Measurements from ENCODE around the gene CCNL2. TPM values are rescaled to one million over a fixed set of nuclear protein-coding genes. Genes with fewer than 3 reads are reported as not detected.

Gene CCNL2
- total RNA-seq, 4 donors from 2014 or later, result 311 to 362 (median 339) TPM

DNA sequence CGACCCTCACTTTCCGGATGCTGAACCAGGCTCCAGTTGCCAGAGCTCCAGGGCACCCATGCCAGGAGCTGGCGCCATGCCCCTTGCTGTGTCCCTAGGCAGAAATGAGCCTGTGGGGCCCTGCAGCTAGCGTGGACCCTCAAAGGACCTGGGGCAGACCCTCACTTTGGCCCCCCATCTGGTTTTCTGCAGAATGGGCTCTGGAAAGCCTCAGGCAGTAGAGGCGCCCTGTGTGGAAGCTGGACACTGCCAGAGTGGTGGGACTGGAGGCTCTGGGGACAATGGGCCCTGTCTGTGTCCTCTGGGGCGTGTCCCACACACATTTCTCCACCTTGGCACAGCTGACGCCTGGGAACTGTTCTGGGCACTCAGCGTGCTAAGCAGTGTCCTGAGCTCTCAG, 17.8 kb downstream of the CCNL2 start:
- Histone ChIP-seq H3K4me3 (no peak overlapping the region), H3K4me1 (peaks cover 0 to under 1% (median 0%) of the 10 kb centered on the region in 4 donors), H3K27me3 (no peaks in the 10 kb centered on the region), H3K27ac (no peak overlapping the region), H3K36me3 (peaks cover under 1 to 44% (median 7%) of the 10 kb centered on the region in 3 donors), H3K9me3 (no peaks in the 10 kb centered on the region)
- TF ChIP-seq EP300 (IDR thresholded peaks at IDR 0.05) (no peak), POLR2A (IDR thresholded peaks at IDR 0.05) (no peak)
- TF ChIP-seq, protein P1, sequence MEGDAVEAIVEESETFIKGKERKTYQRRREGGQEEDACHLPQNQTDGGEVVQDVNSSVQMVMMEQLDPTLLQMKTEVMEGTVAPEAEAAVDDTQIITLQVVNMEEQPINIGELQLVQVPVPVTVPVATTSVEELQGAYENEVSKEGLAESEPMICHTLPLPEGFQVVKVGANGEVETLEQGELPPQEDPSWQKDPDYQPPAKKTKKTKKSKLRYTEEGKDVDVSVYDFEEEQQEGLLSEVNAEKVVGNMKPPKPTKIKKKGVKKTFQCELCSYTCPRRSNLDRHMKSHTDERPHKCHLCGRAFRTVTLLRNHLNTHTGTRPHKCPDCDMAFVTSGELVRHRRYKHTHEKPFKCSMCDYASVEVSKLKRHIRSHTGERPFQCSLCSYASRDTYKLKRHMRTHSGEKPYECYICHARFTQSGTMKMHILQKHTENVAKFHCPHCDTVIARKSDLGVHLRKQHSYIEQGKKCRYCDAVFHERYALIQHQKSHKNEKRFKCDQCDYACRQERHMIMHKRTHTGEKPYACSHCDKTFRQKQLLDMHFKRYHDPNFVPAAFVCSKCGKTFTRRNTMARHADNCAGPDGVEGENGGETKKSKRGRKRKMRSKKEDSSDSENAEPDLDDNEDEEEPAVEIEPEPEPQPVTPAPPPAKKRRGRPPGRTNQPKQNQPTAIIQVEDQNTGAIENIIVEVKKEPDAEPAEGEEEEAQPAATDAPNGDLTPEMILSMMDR (IDR thresholded peaks at IDR 0.05), result no peak
- DNase-seq (ENCODE audit: low spot score in 2 of 2), result no peak
- 56 to 76% methylated on average over 3 to 8 of the region's 8 CpGs for WGBS, 2 donors

DNA sequence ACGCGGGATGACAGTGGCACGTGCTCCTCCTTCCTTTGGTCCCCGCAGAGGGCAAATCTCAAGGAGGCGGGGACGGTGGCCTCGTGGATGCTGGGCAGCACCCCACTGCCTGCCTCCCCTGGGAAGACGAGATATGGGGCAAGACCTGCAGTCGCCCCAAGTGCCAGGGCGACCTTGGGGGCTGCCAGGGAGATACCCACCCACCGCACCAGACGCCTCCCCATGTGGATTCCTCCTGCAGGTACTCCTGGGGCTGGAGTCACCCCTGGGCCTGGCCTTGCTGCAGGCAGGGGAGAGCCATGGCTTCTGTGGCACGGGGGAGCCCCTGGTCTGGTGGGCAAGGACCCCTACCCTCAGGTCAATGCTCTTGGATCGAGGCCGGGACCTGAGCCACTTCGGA, 18.3 kb downstream of the CCNL2 start:
- H3K27me3 ChIP-seq, result no peaks in the 10 kb centered on the region
- 89 to 91% methylated on average over 9 to 16 of the region's 16 CpGs for WGBS, 2 donors
- peaks cover 0 to 5% (median 3%) of the 10 kb centered on the region in 4 donors for H3K4me1 ChIP-seq
- no peak overlapping the region for H3K4me3 ChIP-seq
- TF ChIP-seq POLR2A (IDR thresholded peaks at IDR 0.05) (no peak), EP300 (IDR thresholded peaks at IDR 0.05) (no peak)
- TF ChIP-seq, protein P1 (IDR thresholded peaks at IDR 0.05), result no peak
- H3K9me3 ChIP-seq, result no peaks in the 10 kb centered on the region
- no peak for DNase-seq (ENCODE audit: low spot score in 2 of 2)
- peaks cover 0 to 40% (median 3%) of the 10 kb centered on the region in 3 donors for H3K36me3 ChIP-seq
- H3K27ac ChIP-seq, result no peak overlapping the region

DNA sequence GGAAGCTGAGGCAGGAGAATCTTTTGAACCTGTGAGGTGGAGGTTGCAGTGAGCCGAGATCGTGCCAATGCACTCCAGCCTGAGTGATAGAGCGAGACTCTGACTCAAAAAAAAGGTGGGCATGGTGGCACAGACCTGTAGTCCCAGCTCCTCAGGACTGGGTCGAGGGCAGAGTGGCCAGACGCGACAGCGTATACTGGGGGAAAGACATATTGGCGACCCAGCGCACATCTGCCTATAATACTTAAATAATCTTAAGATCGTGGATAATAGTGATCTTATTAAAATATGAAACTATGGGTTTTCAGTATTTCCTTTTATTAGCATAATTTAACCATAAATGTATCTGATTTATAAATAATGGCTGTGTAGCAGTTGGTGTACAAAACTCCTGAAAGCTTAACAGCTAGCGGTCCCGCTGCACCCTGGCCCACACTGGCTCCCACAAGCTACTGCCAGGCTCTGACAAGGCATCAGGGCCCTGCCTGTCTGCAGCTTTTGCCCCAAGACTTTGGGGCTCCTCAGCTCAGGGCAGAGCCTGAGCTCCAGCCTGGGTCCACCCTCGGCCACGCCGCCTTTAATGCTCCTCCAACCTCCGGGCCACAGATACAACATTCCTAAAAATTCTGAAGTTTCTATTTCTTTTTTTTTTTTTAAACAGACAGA, 21.5 kb downstream of the CCNL2 start:
- no peak for DNase-seq (ENCODE audit: low spot score in 2 of 2)
- TF ChIP-seq POLR2A (IDR thresholded peaks at IDR 0.05) (no peak), EP300 (IDR thresholded peaks at IDR 0.05) (no peak)
- TF ChIP-seq, protein P1 (IDR thresholded peaks at IDR 0.05), result no peak
- H3K36me3 ChIP-seq, result peaks cover 0 to 25% (median 7%) of the 10 kb centered on the region in 3 donors
- H3K27me3 ChIP-seq, result no peaks in the 10 kb centered on the region
- 91 to 93% methylated on average over 16 of the region's 16 CpGs for WGBS, 2 donors
- H3K9me3 ChIP-seq, result no peaks in the 10 kb centered on the region
- H3K27ac ChIP-seq, result no peak overlapping the region
- H3K4me1 ChIP-seq, result peaks cover 0 to 27% (median 20%) of the 10 kb centered on the region in 4 donors
- H3K4me3 ChIP-seq, result no peak overlapping the region

DNA sequence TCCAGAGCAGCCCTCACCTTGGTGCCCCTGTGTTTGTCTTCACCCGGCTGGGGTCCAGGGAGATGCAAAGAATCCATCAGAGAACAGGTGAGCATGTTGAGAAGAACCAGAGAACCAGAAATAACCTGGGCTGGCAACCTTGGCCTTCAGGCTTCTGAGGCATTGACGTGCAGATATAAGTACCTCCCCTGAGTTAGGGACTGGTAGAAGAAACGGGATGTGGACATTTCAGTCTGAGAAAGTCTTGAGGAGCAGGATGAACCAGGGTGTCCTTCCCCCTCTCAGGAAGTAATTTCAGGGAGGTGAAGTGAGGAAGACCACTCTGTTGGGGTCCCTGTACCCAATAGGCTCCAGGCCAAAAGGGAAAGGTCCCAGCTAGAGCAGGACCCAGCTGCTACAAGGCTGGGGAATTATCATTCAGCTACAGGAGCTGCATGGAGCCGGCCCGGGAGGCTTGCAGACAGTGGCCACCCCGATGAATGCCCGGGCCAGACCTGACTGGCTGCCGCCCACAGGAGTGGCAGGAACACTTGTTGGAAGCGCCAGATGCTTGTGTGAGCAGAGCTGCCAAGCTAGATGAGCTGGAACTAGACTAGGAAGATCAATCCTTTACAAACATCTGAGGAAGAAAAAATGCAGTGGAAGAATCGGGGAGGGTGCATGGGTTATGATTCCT, 22.4 kb downstream of the CCNL2 start:
- H3K27ac ChIP-seq, result peak overlapping the region in 1 of 4 donors; percentile 96
- H3K4me1 ChIP-seq, result peaks cover 0 to 37% (median 24%) of the 10 kb centered on the region in 4 donors
- no peak overlapping the region for H3K4me3 ChIP-seq
- H3K27me3 ChIP-seq, result no peaks in the 10 kb centered on the region
- TF ChIP-seq POLR2A (IDR thresholded peaks at IDR 0.05) (no peak), EP300 (IDR thresholded peaks at IDR 0.05) (no peak)
- TF ChIP-seq, protein P1 (IDR thresholded peaks at IDR 0.05), result no peak
- 85 to 89% methylated on average over 10 of the region's 10 CpGs for WGBS, 2 donors
- no peak for DNase-seq (ENCODE audit: low spot score in 2 of 2)
- H3K36me3 ChIP-seq, result peaks cover 0 to 30% (median 7%) of the 10 kb centered on the region in 3 donors
- no peaks in the 10 kb centered on the region for H3K9me3 ChIP-seq
